DMS 273 (cell line): ENCODE data around the gene HES2.
"Not testable (repeated sequence)": the region's sequence is repeated elsewhere in the genome, so short reads cannot be mapped to it uniquely, and the experiment has no call there.

Experiments
- DNase-seq: peaks from one replicate; lab custom pipeline; 2025; ENCODE audit not compliant: unreplicated experiment; lab: John Stamatoyannopoulos, UW

HES2 gene

GRCh38 chr1:6419804-6420453, at the start of gene HES2:
Gene HES2 (minus strand): TSS chr1:6419919. CDS start chr1:6419820, 99 bp downstream.
- peak; percentile 68 for DNase-seq

GRCh38 chr1:6468729-6469461, 49.2 kb upstream of the HES2 start:
- DNase-seq = no peak

GRCh38 chr1:6467744-6468688, 48.3 kb upstream of the HES2 start:
- DNase-seq = no peak

- no peak for DNase-seq
These were observed 47.5 kb upstream of the HES2 start for GRCh38 chr1:6467224-6467623.

GRCh38 chr1:6466751-6467150, 47.0 kb upstream of the HES2 start:
- DNase-seq = no peak

GRCh38 chr1:6466023-6466422, 46.3 kb upstream of the HES2 start, which contains the start of gene TNFRSF25:
Gene TNFRSF25 (minus strand): TSS chr1:6466173. CDS start chr1:6466107, 66 bp downstream.
- DNase-seq = no peak

GRCh38 chr1:6465461-6466005, 45.8 kb upstream of the HES2 start:
- no peak for DNase-seq

GRCh38 chr1:6464915-6465314, 45.2 kb upstream of the HES2 start:
- no peak for DNase-seq

- DNase-seq = peak; percentile 70
These were observed 44.8 kb upstream of the HES2 start for GRCh38 chr1:6464514-6464836.

- no peak for DNase-seq
These were observed 43.3 kb upstream of the HES2 start for GRCh38 chr1:6463120-6463412.

- DNase-seq = no peak
These were observed 42.8 kb upstream of the HES2 start for GRCh38 chr1:6462412-6463119.

GRCh38 chr1:6461538-6462411, 42.1 kb upstream of the HES2 start:
- no peak for DNase-seq

- DNase-seq = no peak
These were observed 41.4 kb upstream of the HES2 start for GRCh38 chr1:6461051-6461530.

- DNase-seq = no peak
These were observed 40.8 kb upstream of the HES2 start for GRCh38 chr1:6460301-6461050.

- DNase-seq = no peak
These were observed 40.1 kb upstream of the HES2 start for GRCh38 chr1:6459850-6460265.

GRCh38 chr1:6456800-6457466, 37.2 kb upstream of the HES2 start:
- no peak for DNase-seq

- not testable (repeated sequence) for DNase-seq
These were observed 36.2 kb upstream of the HES2 start for GRCh38 chr1:6455752-6456520.
